T follicular helper cell (primary cell): ENCODE data around the gene RPL12.

ENCODE experiments used
- DNase-seq: peaks from one replicate; pipeline ENCODE4 v3.0.0-alpha.2; 2020; ENCODE audit warnings: low read depth

RPL12 gene

GRCh38 chr9:127438394-127438793 is 12.8 kb downstream of the RPL12 start:
- DNase-seq = no peak

GRCh38 chr9:127437497-127438264 is 13.5 kb downstream of the RPL12 start:
- no peak for DNase-seq

- no peak for DNase-seq
Observed at GRCh38 chr9:127430415-127430814, 20.8 kb downstream of the RPL12 start.

GRCh38 chr9:127428348-127428747 is 22.9 kb downstream of the RPL12 start:
- DNase-seq = no peak

- DNase-seq = no peak
Observed at GRCh38 chr9:127426756-127427155, 24.4 kb downstream of the RPL12 start.

- peak; percentile 14 for DNase-seq
Observed at GRCh38 chr9:127424676-127424999, 26.6 kb downstream of the RPL12 start.

- DNase-seq = peak; percentile 81
Observed at GRCh38 chr9:127423934-127424675, 27.1 kb downstream of the RPL12 start, which contains the start of gene ZNF79. ZNF79 (plus strand) TSS chr9:127424382; CDS start chr9:127424788, 406 bp downstream.

GRCh38 chr9:127423476-127423933 is 27.7 kb downstream of the RPL12 start:
- no peak for DNase-seq

GRCh38 chr9:127422787-127423186 is 28.4 kb downstream of the RPL12 start:
- DNase-seq = no peak

GRCh38 chr9:127422133-127422782 is 28.9 kb downstream of the RPL12 start:
- no peak for DNase-seq

GRCh38 chr9:127421057-127421456 is 30.1 kb downstream of the RPL12 start:
- no peak for DNase-seq

- DNase-seq = no peak
Observed at GRCh38 chr9:127419348-127419747, 31.9 kb downstream of the RPL12 start.

GRCh38 chr9:127418037-127418471 is 33.2 kb downstream of the RPL12 start:
- DNase-seq = peak; percentile 19

- no peak for DNase-seq
Observed at GRCh38 chr9:127417131-127418036, 33.8 kb downstream of the RPL12 start.

GRCh38 chr9:127415657-127416056 is 35.5 kb downstream of the RPL12 start:
- no peak for DNase-seq

- no peak for DNase-seq
Observed at GRCh38 chr9:127415141-127415540, 36.1 kb downstream of the RPL12 start.

GRCh38 chr9:127411122-127411521 is 40.1 kb downstream of the RPL12 start:
- DNase-seq = no peak

GRCh38 chr9:127407492-127407843 is 43.7 kb downstream of the RPL12 start:
- DNase-seq = no peak

- DNase-seq = no peak
Observed at GRCh38 chr9:127406799-127407491, 44.3 kb downstream of the RPL12 start.

GRCh38 chr9:127405344-127406125 is 45.7 kb downstream of the RPL12 start:
- no peak for DNase-seq
